Adrenal gland (tissue), 12 donors: Measurements from ENCODE around the gene STAT1. TPM values are rescaled to one million over a fixed set of nuclear protein-coding genes. Genes with fewer than 3 reads are reported as not detected.
"Not testable (repeated sequence)": the region's sequence is repeated elsewhere in the genome, so short reads cannot be mapped to it uniquely, and the experiment has no call there.

Source experiments
- DNase-seq, 7 donors: peaks; one replicate each; pipeline ENCODE4 v3.0.0-alpha.2; 2019 to 2020
- H3K27ac ChIP-seq, 5 donors: fragments of 200-600 bp; sonication (generic) in 4 of 5; 1 replicate in 3 of 5; 2 replicates in 2 of 5; pipeline versions ENCODE4 v1.5.1 to v1.8.0; 2016 to 2020; ENCODE audit warnings: mild to moderate bottlenecking in 1 of 5
- H3K27me3 ChIP-seq: fragments of 200-600 bp; 2 replicates; pipeline ENCODE4 v1.8.0; 2021
- H3K36me3 ChIP-seq, 2 donors: fragments of 200-600 bp; replicated peaks in 1 of 2; 1 replicate in 1 of 2; 2 replicates in 1 of 2; pipeline versions ENCODE4 v1.5.1 to v1.8.0; 2018 to 2022
- H3K4me1 ChIP-seq, 2 donors: fragments of 200-600 bp; replicated peaks in 1 of 2; 1 replicate in 1 of 2; 2 replicates in 1 of 2; pipeline versions ENCODE4 v1.5.1 to v1.8.0; 2018 to 2021
- H3K4me3 ChIP-seq, 4 donors: fragments of 200-600 bp; sonication (generic) in 3 of 4; one replicate each; pipeline ENCODE4 v1.5.1; 2016 to 2018
- H3K9me3 ChIP-seq, 3 donors: fragments of 200-600 bp; sonication (generic) in 1 of 3; replicated peaks in 1 of 3; 1 replicate in 2 of 3; 2 replicates in 1 of 3; pipeline versions ENCODE4 v1.5.1 to v1.8.0; 2016 to 2021
- CTCF ChIP-seq, 6 experiments: fragments of 450-650 bp in 4 of 6; fragments of 200-600 bp in 2 of 6; sonication (generic) in 1 of 6; IDR thresholded peaks; 1 replicate in 5 of 6; 2 replicates in 1 of 6; pipeline versions ENCODE4 v1.5.1 to v1.8.0; 2016 to 2021; ENCODE audit warnings: antibody characterized with exemption in 6 of 6, mild to moderate bottlenecking in 2 of 6, moderate library complexity in 1 of 6
- POLR2A ChIP-seq, 2 donors: fragments of 450-650 bp; IDR thresholded peaks; one replicate each; pipeline ENCODE4 v1.6.1; 2017; ENCODE audit warnings: antibody characterized with exemption in 2 of 2, mild to moderate bottlenecking in 2 of 2, moderate library complexity in 1 of 2
- WGBS, 4 donors: extraction: QIAGEN DNeasy Blood & Tissue Kit in 2 of 4; methylation state at CpG; one replicate each; pipeline versions ENCODE4 v1.1.5 to v1.1.7; 2013 to 2017; 5-methylcytosine and 5-hydroxymethylcytosine counted together
- intact Hi-C, 2 donors: fragments of 100-400 bp; cut with DNase I; formaldehyde crosslinking; loops; one replicate each; pipeline versions ENCODE4 v1.14.1 to v1.15.0; 2022 to 2023
- polyA plus RNA-seq, 3 donors: library from polyadenylated mRNA; stranded (reverse); fragments of 200-250 nt in 2 of 3; fragments of 350-450 nt in 1 of 3; fragmentation: Illumina TruSeq in 1 of 3; extraction: RNeasy Lipid Tissue Mini Kit (QIAGEN cat#74804) in 1 of 3; gene quantifications; one replicate each; pipeline ENCODE4 v1.2.3, GENCODE V29; 2013 to 2014
- total RNA-seq, 9 donors: library from RNA; depleted of rRNA in 4 of 9; stranded (reverse); fragments of >200 nt in 4 of 9; fragments of 120-200 nt in 1 of 9; fragmentation: NEBNext Ultra II Directional in 1 of 9; extraction: Animal tissue kit (Norgen Biotek cat#: 25700) in 1 of 9; gene quantifications; one replicate each; pipeline versions ENCODE4 v1.1.0 to v1.2.4, GENCODE V29; 2013 to 2023
- donor health status: healthy with polysubstance abuse.
- donor health status: Bipolar disorder and iron deficiency.
- donor health status: DM: yes; HTN: yes; CAD: no.
- donor health status: DM: no; HTN: no; CAD: no.
- donor health status: DM: no; HTN: no; CAD: no.
- donor health status: DM: yes; HTN: yes; CAD: no.

STAT1 gene
- total and polyA plus RNA-seq, 12 donors, result 11.9 to 165 (median 75.6) TPM

- peaks cover 0 to 83% of the 10 kb centered on the region in 2 donors for H3K36me3 ChIP-seq
Measured at GRCh38 chr2:190996947-190997346, 17.0 kb downstream of the STAT1 start.

GRCh38 chr2:190996338-190996946, 17.5 kb downstream of the STAT1 start:
- TF ChIP-seq CTCF (IDR thresholded peaks at IDR 0.05) (peak; percentile 24 to 49 (median 37)), POLR2A (IDR thresholded peaks at IDR 0.05) (no peak)
- peak in 1 of 7 donors; percentile 38 for DNase-seq
- 81 to 87% (median 83%) methylated on average over 5 of the region's 5 CpGs for WGBS, 4 donors
- intact Hi-C loops, result no loop called here
- H3K4me3 ChIP-seq, result no peak overlapping the region
- H3K27me3 ChIP-seq, result no peaks in the 10 kb centered on the region
- peaks cover 0 to 86% of the 10 kb centered on the region in 2 donors for H3K36me3 ChIP-seq
- H3K9me3 ChIP-seq, result no peaks in the 10 kb centered on the region
- H3K27ac ChIP-seq, result no peak overlapping the region
- H3K4me1 ChIP-seq, result peaks cover 0 to 8% of the 10 kb centered on the region in 2 donors

More at GRCh38 chr2:190996947-190997346, 17.0 kb downstream of the STAT1 start:
- intact Hi-C loops, result no loop called here
- WGBS, 4 donors, result 65 to 76% (median 72%) methylated on average over 5 of the region's 5 CpGs
- Histone ChIP-seq H3K4me1 (peaks cover 0 to 8% of the 10 kb centered on the region in 2 donors), H3K9me3 (no peaks in the 10 kb centered on the region), H3K27ac (no peak overlapping the region), H3K4me3 (no peak overlapping the region), H3K27me3 (no peaks in the 10 kb centered on the region)
- peak in 1 of 7 donors; percentile 13 for DNase-seq
- TF ChIP-seq POLR2A (IDR thresholded peaks at IDR 0.05), result no peak

GRCh38 chr2:190995315-190995714, 18.7 kb downstream of the STAT1 start:
- DNase-seq, H3K9me3 ChIP-seq, H3K27me3 ChIP-seq, H3K4me3 ChIP-seq, intact Hi-C loops, H3K27ac ChIP-seq, H3K4me1 ChIP-seq: not testable (repeated sequence)
- H3K36me3 ChIP-seq, result peaks cover 0 to 89% of the 10 kb centered on the region in 2 donors
- WGBS, 4 donors, result 73 to 93% (median 87%) methylated on average over 3 of the region's 3 CpGs

- WGBS, 4 donors, result 85 to 97% (median 93%) methylated on average over 7 of the region's 7 CpGs
- intact Hi-C loops, result no loop called here
- no peaks in the 10 kb centered on the region for H3K27me3 ChIP-seq
- no peak for DNase-seq
- H3K36me3 ChIP-seq, result peaks cover 0 to 90% of the 10 kb centered on the region in 2 donors
- no peak for TF ChIP-seq POLR2A (IDR thresholded peaks at IDR 0.05)
- TF ChIP-seq CTCF (IDR thresholded peaks at IDR 0.05), result no peak
- H3K27ac ChIP-seq, result no peak overlapping the region
- H3K4me3 ChIP-seq, result no peak overlapping the region
- H3K4me1 ChIP-seq, result no peaks in the 10 kb centered on the region
- H3K9me3 ChIP-seq, result no peaks in the 10 kb centered on the region
Measured at GRCh38 chr2:190994148-190994547, 19.8 kb downstream of the STAT1 start.

- TF ChIP-seq CTCF (IDR thresholded peaks at IDR 0.05), result no peak
- intact Hi-C loops, result no loop called here
- peaks cover 0 to 90% of the 10 kb centered on the region in 2 donors for H3K36me3 ChIP-seq
- no peaks in the 10 kb centered on the region for H3K4me1 ChIP-seq
- no peaks in the 10 kb centered on the region for H3K9me3 ChIP-seq
- H3K4me3 ChIP-seq, result no peak overlapping the region
- WGBS, 4 donors, result 94 to 98% (median 95%) methylated on average over 6 of the region's 6 CpGs
- DNase-seq, result no peak
- no peak overlapping the region for H3K27ac ChIP-seq
- no peaks in the 10 kb centered on the region for H3K27me3 ChIP-seq
Measured at GRCh38 chr2:190993292-190993643, 20.7 kb downstream of the STAT1 start.
